Astrocyte (in vitro differentiated cells and primary cell): ENCODE measurements around the gene DNAH6. TPM values are rescaled to one million over a fixed set of nuclear protein-coding genes. Genes with fewer than 3 reads are reported as not detected.

Experiments
- DNase-seq: peaks from one replicate; pipeline ENCODE4 v3.0.0-alpha.2; 2010; ENCODE audit warnings: low read depth
- FAIRE-seq: peaks from 2 replicates; lab custom pipeline; 2011; peaks lifted over from hg19 to GRCh38; lab: Jason Lieb, UNC
- H2AFZ ChIP-seq: 2 replicates; pipeline ENCODE4 v1.6.0; 2012; ENCODE audit warnings: low read depth, low read length, inconsistent platforms
- H3K27ac ChIP-seq: 2 replicates; pipeline ENCODE4 v1.5.1; 2011; ENCODE audit warnings: low read depth, low read length, inconsistent platforms
- H3K27me3 ChIP-seq: 2 replicates; pipeline ENCODE4 v1.6.0; 2011; ENCODE audit warnings: low read length, inconsistent platforms; ENCODE audit not compliant: insufficient read depth
- H3K36me3 ChIP-seq: 2 replicates; pipeline ENCODE4 v1.5.1; 2011; ENCODE audit warnings: low read length, inconsistent platforms; ENCODE audit not compliant: insufficient read depth
- H3K4me1 ChIP-seq: 2 replicates; pipeline ENCODE4 v1.5.1; 2011; ENCODE audit warnings: low read length, inconsistent platforms; ENCODE audit not compliant: insufficient read depth
- H3K4me2 ChIP-seq: 2 replicates; pipeline ENCODE4 v1.6.0; 2012; ENCODE audit warnings: low read length, inconsistent platforms
- H3K4me3 ChIP-seq: 2 replicates; pipeline ENCODE4 v1.5.1; 2011; ENCODE audit warnings: low read depth, mild to moderate bottlenecking, low read length, inconsistent platforms; ENCODE audit not compliant: insufficient read depth
- H3K79me2 ChIP-seq: 2 replicates; pipeline ENCODE4 v1.6.0; 2012; ENCODE audit warnings: mild to moderate bottlenecking, low read length, inconsistent platforms; ENCODE audit not compliant: insufficient read depth
- H3K9ac ChIP-seq: 2 replicates; pipeline ENCODE4 v1.6.0; 2012; ENCODE audit warnings: mild to moderate bottlenecking, low read length, inconsistent platforms
- H3K9me3 ChIP-seq: 2 replicates; pipeline ENCODE4 v1.5.1; 2012; ENCODE audit warnings: low read depth, mild to moderate bottlenecking, low read length, inconsistent platforms; ENCODE audit not compliant: insufficient read depth
- H4K20me1 ChIP-seq: 2 replicates; pipeline ENCODE4 v1.6.0; 2012; ENCODE audit warnings: low read length, inconsistent platforms; ENCODE audit not compliant: insufficient read depth
- H3K27ac Mint-ChIP-seq: one replicate; pipeline ENCODE4 v1.8.0; 2021; ENCODE audit warnings: mild to moderate bottlenecking, mixed read lengths; ENCODE audit not compliant: unreplicated experiment
- H3K27me3 Mint-ChIP-seq: one replicate; pipeline ENCODE4 v1.8.0; 2021; ENCODE audit warnings: low read depth, mixed read lengths; ENCODE audit not compliant: unreplicated experiment
- H3K36me3 Mint-ChIP-seq: one replicate; pipeline ENCODE4 v1.8.0; 2021; ENCODE audit warnings: low read depth, mixed read lengths; ENCODE audit not compliant: unreplicated experiment
- H3K4me1 Mint-ChIP-seq: one replicate; pipeline ENCODE4 v1.8.0; 2021; ENCODE audit warnings: low read depth, mixed read lengths; ENCODE audit not compliant: unreplicated experiment
- H3K4me3 Mint-ChIP-seq: one replicate; pipeline ENCODE4 v1.8.0; 2021; ENCODE audit warnings: mild to moderate bottlenecking, moderate library complexity, mixed read lengths; ENCODE audit not compliant: unreplicated experiment
- H3K9me3 Mint-ChIP-seq: one replicate; pipeline ENCODE4 v1.8.0; 2021; ENCODE audit warnings: mild to moderate bottlenecking, mixed read lengths; ENCODE audit not compliant: unreplicated experiment
- EZH2 ChIP-seq: IDR thresholded peaks from 2 replicates; pipeline ENCODE4 v1.6.1; 2012; ENCODE audit warnings: mild to moderate bottlenecking, low read length, inconsistent platforms; ENCODE audit not compliant: insufficient read depth
- total RNA-seq: library from RNA; stranded (reverse); gene quantifications from 2 replicates; pipeline ENCODE4 v1.2.1, GENCODE V29; 2021
- TF ChIP-seq, protein P1 (sequence below): IDR thresholded peaks from 2 replicates; pipeline ENCODE4 v1.5.1; 2011; ENCODE audit warnings: low read depth, mild to moderate bottlenecking, inconsistent platforms, low read length, moderate library complexity; ENCODE audit not compliant: insufficient read depth

The DNAH6 gene
- total RNA-seq, 1 donor from 2014 or later = 0.20 TPM

DNA sequence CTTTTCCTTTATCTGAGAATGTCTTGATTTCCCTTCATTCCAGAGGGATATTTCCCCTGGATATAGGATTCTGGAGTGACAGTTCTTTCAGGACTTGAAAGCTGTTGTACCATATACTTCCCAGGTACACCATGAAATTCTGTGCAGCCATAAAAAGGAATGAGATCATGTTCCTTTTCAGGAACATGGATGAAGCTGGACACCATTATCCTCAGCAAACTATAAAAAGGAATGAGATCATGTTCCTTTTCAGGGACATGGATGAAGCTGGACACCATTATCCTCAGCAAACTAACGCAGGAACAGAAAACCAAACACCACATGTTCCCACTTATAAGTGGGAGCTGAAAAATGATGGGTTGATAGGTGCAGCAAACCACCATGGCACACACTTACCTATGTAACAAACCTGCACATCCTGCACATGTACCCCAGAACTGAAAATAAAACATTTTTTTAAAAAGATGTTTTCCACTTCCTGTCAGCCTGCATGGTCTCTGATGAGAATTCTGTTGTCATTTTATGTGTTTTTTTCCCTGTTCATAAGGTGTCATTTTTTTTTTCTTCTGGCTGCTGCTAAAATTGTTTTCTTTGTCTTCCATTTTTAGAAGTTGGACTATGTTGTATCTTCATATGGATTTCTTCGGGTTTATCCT is 133.3 kb downstream of the DNAH6 start:
- Histone ChIP-seq H3K27ac (no peak overlapping the region), H3K9me3 (no peaks in the 10 kb centered on the region), H3K4me3 (no peak overlapping the region), H3K36me3 (no peaks in the 10 kb centered on the region), H2AFZ (no peak overlapping the region), H4K20me1 (no peaks in the 10 kb centered on the region), H3K79me2 (no peaks in the 10 kb centered on the region), H3K4me2 (no peak overlapping the region), H3K27me3 (no peaks in the 10 kb centered on the region), H3K9ac (no peak overlapping the region), H3K4me1 (no peaks in the 10 kb centered on the region)
- H3K36me3 Mint-ChIP-seq = no peaks in the 10 kb centered on the region
- H3K27ac Mint-ChIP-seq = no peak overlapping the region
- peaks cover 4% of the 10 kb centered on the region for H3K27me3 Mint-ChIP-seq
- H3K4me3 Mint-ChIP-seq = no peak overlapping the region
- DNase-seq = no peak
- H3K9me3 Mint-ChIP-seq = no peaks in the 10 kb centered on the region
- FAIRE-seq = no peak
- TF ChIP-seq EZH2 = no peak
- TF ChIP-seq, protein P1, sequence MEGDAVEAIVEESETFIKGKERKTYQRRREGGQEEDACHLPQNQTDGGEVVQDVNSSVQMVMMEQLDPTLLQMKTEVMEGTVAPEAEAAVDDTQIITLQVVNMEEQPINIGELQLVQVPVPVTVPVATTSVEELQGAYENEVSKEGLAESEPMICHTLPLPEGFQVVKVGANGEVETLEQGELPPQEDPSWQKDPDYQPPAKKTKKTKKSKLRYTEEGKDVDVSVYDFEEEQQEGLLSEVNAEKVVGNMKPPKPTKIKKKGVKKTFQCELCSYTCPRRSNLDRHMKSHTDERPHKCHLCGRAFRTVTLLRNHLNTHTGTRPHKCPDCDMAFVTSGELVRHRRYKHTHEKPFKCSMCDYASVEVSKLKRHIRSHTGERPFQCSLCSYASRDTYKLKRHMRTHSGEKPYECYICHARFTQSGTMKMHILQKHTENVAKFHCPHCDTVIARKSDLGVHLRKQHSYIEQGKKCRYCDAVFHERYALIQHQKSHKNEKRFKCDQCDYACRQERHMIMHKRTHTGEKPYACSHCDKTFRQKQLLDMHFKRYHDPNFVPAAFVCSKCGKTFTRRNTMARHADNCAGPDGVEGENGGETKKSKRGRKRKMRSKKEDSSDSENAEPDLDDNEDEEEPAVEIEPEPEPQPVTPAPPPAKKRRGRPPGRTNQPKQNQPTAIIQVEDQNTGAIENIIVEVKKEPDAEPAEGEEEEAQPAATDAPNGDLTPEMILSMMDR = no peak
- no peaks in the 10 kb centered on the region for H3K4me1 Mint-ChIP-seq

DNA sequence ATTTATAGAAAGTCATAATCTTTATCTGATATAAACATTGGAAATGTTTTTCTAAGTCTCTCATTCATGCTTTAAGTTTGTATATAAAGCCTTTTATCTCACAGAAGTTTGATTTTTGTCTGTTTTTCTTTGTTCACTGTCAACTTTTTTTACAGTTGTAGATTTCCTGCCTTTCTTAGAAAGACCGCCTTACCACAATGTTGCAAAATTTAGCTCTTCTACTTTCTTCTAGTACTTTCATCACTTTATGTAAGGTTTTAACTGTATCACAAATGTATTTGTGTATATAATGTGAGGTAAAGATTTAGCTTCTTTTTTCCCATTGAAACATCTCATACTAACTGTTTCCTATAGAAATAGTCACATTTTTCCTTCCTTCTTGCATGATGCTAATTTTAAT is 136.1 kb downstream of the DNAH6 start:
- FAIRE-seq (no peak), DNase-seq (no peak)
- H3K4me1 Mint-ChIP-seq = no peaks in the 10 kb centered on the region
- no peaks in the 10 kb centered on the region for H3K36me3 ChIP-seq
- no peak overlapping the region for H3K4me3 Mint-ChIP-seq
- no peak for TF ChIP-seq EZH2
- TF ChIP-seq, protein P1 = no peak
- no peaks in the 10 kb centered on the region for H3K79me2 ChIP-seq
- H3K9me3 Mint-ChIP-seq = no peaks in the 10 kb centered on the region
- H2AFZ ChIP-seq = no peak overlapping the region
- H3K4me2 ChIP-seq = no peak overlapping the region
- no peaks in the 10 kb centered on the region for H3K36me3 Mint-ChIP-seq
- H3K4me3 ChIP-seq = no peak overlapping the region
- no peaks in the 10 kb centered on the region for H3K27me3 ChIP-seq
- no peak overlapping the region for H3K27ac Mint-ChIP-seq
- peaks cover 2% of the 10 kb centered on the region for H3K27me3 Mint-ChIP-seq
- no peak overlapping the region for H3K27ac ChIP-seq
- H3K4me1 ChIP-seq = no peaks in the 10 kb centered on the region
- H3K9ac ChIP-seq = no peak overlapping the region
- no peaks in the 10 kb centered on the region for H4K20me1 ChIP-seq
- no peaks in the 10 kb centered on the region for H3K9me3 ChIP-seq

DNA sequence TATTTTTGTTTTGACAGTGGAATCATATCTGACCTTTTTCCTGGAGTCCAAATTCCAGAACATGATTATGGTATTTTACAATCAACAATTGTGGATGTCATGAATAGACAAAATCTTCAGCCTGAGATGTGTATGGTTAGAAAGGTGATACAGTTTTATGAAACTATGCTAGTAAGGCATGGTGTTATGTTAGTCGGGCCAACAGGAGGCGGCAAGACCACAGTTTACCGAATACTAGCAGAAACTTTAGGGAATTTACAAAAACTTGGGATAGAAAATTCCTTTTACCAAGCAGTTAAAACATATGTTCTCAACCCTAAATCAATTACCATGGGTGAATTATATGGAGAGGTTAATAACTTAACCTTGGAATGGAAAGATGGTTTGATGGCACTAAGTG is 137.0 kb downstream of the DNAH6 start:
- Mint-ChIP-seq H3K36me3 (no peaks in the 10 kb centered on the region), H3K4me1 (no peaks in the 10 kb centered on the region), H3K4me3 (no peak overlapping the region), H3K27me3 (peaks cover 2% of the 10 kb centered on the region), H3K27ac (no peak overlapping the region), H3K9me3 (no peaks in the 10 kb centered on the region)
- H3K9ac ChIP-seq = no peak overlapping the region
- H3K27ac ChIP-seq = no peak overlapping the region
- no peak overlapping the region for H2AFZ ChIP-seq
- H3K4me2 ChIP-seq = no peak overlapping the region
- no peaks in the 10 kb centered on the region for H3K4me1 ChIP-seq
- no peaks in the 10 kb centered on the region for H3K9me3 ChIP-seq
- TF ChIP-seq, protein P1 = no peak
- TF ChIP-seq EZH2 = no peak
- no peaks in the 10 kb centered on the region for H3K27me3 ChIP-seq
- no peaks in the 10 kb centered on the region for H3K36me3 ChIP-seq
- peak; percentile 23 for FAIRE-seq
- no peak for DNase-seq
- H3K4me3 ChIP-seq = no peak overlapping the region
- no peaks in the 10 kb centered on the region for H4K20me1 ChIP-seq
- no peaks in the 10 kb centered on the region for H3K79me2 ChIP-seq
